GM18505 (cell line): ENCODE results near the gene L2HGDH.

ENCODE experiments used
- ATAC-seq: cut with Tn5 transposase; IDR thresholded peaks from one replicate; pipeline ENCODE4 v1.9.1; 2021; ENCODE audit not compliant: unreplicated experiment
- POLR2A ChIP-seq: IDR thresholded peaks from 4 replicates; pipeline ENCODE4 v1.6.1; 2011; ENCODE audit warnings: borderline replicate concordance; ENCODE audit not compliant: insufficient read depth, insufficient read length; ENCODE audit errors: extremely low read depth

Gene L2HGDH

GRCh38 chr14:50242096-50242495 lies 69.9 kb downstream of the L2HGDH start:
- no peak for TF ChIP-seq POLR2A
- ATAC-seq: no peak

- no peak for ATAC-seq
- no peak for TF ChIP-seq POLR2A
Measured at GRCh38 chr14:50237427-50237826, 74.6 kb downstream of the L2HGDH start.

GRCh38 chr14:50233951-50234250 lies 78.1 kb downstream of the L2HGDH start:
- no peak for TF ChIP-seq POLR2A
- ATAC-seq: no peak

- no peak for TF ChIP-seq POLR2A
- no peak for ATAC-seq
Measured at GRCh38 chr14:50233166-50233950, 78.7 kb downstream of the L2HGDH start.

- no peak for ATAC-seq
- TF ChIP-seq POLR2A: no peak
Measured at GRCh38 chr14:50232276-50232642, 79.8 kb downstream of the L2HGDH start.

GRCh38 chr14:50231475-50232275 lies 80.4 kb downstream of the L2HGDH start, which contains the start of gene SOS2:
Gene SOS2, minus strand, starts transcription at chr14:50231578. Its CDS starts 295 bp downstream, at chr14:50231283.
- peak; percentile 85 for ATAC-seq
- peak; percentile 83 for TF ChIP-seq POLR2A

GRCh38 chr14:50230701-50231474 lies 81.1 kb downstream of the L2HGDH start:
- peak; percentile 30 for ATAC-seq
- no peak for TF ChIP-seq POLR2A

- ATAC-seq: no peak
- no peak for TF ChIP-seq POLR2A
Measured at GRCh38 chr14:50230401-50230700, 81.7 kb downstream of the L2HGDH start.

- no peak for TF ChIP-seq POLR2A
- no peak for ATAC-seq
Measured at GRCh38 chr14:50229681-50230080, 82.3 kb downstream of the L2HGDH start.

- no peak for ATAC-seq
Measured at GRCh38 chr14:50228313-50228712, 83.7 kb downstream of the L2HGDH start.

GRCh38 chr14:50225974-50226297 lies 86.1 kb downstream of the L2HGDH start:
- TF ChIP-seq POLR2A: no peak
- ATAC-seq: no peak

More at GRCh38 chr14:50228313-50228712, 83.7 kb downstream of the L2HGDH start:
- no peak for TF ChIP-seq POLR2A

- ATAC-seq: no peak
- no peak for TF ChIP-seq POLR2A
Measured at GRCh38 chr14:50225067-50225973, 86.7 kb downstream of the L2HGDH start.
